ENCODE results near the gene KYNU.
"Not testable (repeated sequence)": the region's sequence is repeated elsewhere in the genome, so short reads cannot be mapped to it uniquely, and the experiment has no call there.

The KYNU gene

DNA sequence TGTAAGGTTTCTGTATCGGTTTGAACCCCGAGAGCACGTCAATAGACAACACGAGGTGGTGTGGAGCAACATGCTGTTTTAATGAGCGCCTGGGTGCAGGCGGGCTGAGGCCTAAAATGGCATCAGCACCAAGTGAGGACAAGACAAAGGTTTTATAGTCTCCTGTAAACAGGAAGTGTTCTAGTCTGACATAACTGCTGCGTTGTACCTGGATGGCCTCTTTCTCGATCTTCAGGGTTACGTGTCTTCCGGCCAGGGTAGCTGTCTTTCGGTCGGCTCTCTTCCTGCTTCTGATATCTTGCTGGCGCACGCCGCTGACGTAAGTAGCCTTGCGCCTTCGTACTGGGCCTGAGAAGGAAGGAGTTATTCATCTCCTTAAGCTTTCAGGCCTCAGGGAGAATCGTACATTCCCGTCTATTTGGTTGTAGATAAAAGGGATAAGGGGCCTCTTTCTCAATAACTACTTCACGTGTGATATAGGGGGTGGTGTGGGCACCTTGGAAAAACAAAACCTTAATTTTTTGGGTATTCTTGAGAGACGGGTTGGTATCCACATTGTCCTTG lies 53.5 kb downstream of the KYNU start:
- Mint-ChIP-seq H3K9me3 (no peaks in the 10 kb centered on the region), H3K4me1 (no peaks in the 10 kb centered on the region), H3K4me3 (no peak overlapping the region), H3K27me3 (no peaks in the 10 kb centered on the region), H3K27ac (no peak overlapping the region)
- no peak for DNase-seq
- ATAC-seq: no peak

DNA sequence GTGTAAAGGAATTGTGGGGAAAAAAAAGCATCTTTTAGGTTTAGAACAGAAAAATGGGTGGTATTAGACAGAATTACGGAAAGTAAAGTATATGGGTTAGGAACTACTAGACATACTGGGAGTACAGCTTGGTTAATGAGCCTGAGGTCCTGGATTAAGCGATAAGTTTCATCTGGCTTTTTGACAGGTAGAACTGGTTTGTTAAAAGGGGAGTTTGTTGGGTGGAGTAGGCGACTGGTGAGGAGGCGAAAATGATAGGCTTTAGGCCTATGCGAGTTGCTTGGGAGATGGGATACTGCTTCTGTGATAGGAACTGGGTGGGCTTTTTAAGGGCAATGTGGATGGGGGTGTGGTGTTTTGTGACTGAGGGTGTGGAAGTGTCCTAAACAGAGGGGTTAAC lies 56.5 kb downstream of the KYNU start:
- ATAC-seq (no peak), DNase-seq (no peak)
- H3K4me3 Mint-ChIP-seq: no peak overlapping the region
- H3K4me1 Mint-ChIP-seq: no peaks in the 10 kb centered on the region
- H3K27ac Mint-ChIP-seq: no peak overlapping the region
- H3K27me3 Mint-ChIP-seq: no peaks in the 10 kb centered on the region
- no peaks in the 10 kb centered on the region for H3K9me3 Mint-ChIP-seq

DNA sequence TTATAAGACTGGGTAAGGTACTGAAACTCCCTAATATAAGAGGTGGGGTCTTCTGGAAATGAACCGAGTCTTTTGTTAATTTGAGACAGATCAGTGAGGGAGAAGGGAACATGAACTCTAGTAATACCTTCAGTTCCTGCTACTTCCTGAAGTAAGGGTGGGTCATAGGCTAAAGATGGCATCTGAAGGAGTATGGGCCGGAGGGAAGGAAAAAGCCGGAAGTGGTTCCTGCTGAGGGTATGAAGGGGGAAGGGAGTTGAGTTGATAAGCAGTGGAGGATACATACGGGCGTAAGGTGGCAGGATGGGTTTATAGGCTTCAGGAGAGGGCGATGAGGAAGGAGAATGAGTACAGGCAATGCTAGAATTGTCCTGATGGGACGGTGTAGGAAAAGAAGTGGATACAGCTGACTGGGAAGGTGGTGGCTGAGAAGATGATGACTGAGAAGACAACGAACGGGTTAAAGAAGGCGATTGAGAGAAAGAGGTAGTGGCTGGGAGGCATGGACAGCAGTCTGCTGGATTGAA lies 58.2 kb downstream of the KYNU start:
- H3K9me3 Mint-ChIP-seq: no peaks in the 10 kb centered on the region
- no peak overlapping the region for H3K4me3 Mint-ChIP-seq
- DNase-seq (no peak), ATAC-seq (no peak)
- no peaks in the 10 kb centered on the region for H3K4me1 Mint-ChIP-seq
- no peak overlapping the region for H3K27ac Mint-ChIP-seq
- H3K27me3 Mint-ChIP-seq: no peaks in the 10 kb centered on the region

DNA sequence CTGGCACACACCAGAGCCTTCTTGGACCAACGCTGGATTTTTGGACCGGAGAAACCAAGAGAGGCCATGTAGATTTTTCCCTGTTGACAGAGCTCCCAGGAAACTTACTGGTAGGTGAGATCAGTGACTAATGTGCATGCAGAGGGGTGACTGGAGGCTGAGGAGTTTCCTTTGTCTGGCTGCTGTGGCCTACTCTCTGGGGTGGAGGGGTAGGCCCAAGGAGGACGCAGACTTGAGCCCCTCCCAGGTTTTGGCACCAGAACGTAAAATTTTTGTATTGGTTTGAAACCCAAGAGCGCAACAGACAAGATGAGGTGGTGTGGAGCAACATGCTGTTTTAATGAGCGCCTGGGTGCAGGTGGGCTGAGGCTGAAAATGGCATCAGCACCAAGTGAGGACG lies 59.2 kb downstream of the KYNU start:
- no peaks in the 10 kb centered on the region for H3K9me3 Mint-ChIP-seq
- no peak overlapping the region for H3K27ac Mint-ChIP-seq
- no peak for ATAC-seq
- DNase-seq: no peak
- no peaks in the 10 kb centered on the region for H3K27me3 Mint-ChIP-seq
- no peak overlapping the region for H3K4me3 Mint-ChIP-seq
- no peaks in the 10 kb centered on the region for H3K4me1 Mint-ChIP-seq

DNA sequence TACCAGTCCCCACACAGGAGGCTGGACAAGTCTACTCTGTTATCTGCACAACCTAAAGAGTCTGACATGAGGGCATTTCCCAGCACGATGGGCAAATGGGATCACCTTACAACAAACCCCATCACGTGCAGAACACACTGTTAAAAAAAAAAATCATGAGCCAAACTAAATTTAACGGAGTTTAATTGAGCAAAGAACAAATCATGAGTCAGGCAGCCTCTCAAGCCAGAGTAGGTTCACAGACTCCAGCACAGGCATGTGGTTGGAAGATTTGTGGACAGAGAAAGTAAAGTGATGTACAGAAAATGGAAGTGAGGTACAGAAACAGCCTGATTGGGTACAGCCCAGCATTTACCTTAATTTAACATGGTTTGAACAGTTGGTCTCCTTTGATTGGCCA lies 59.9 kb downstream of the KYNU start:
- Mint-ChIP-seq H3K9me3 (no peaks in the 10 kb centered on the region), H3K27me3 (no peaks in the 10 kb centered on the region), H3K27ac (no peak overlapping the region), H3K4me3 (no peak overlapping the region), H3K4me1 (no peaks in the 10 kb centered on the region)
- no peak for ATAC-seq
- no peak for DNase-seq

- H3K4me1 Mint-ChIP-seq: no peaks in the 10 kb centered on the region
- no peak for DNase-seq
- H3K4me3 Mint-ChIP-seq: no peak overlapping the region
- ATAC-seq: no peak
- H3K27me3 Mint-ChIP-seq: no peaks in the 10 kb centered on the region
- H3K9me3 Mint-ChIP-seq: no peaks in the 10 kb centered on the region
- H3K27ac Mint-ChIP-seq: no peak overlapping the region
Measured at GRCh38 chr2:142938240-142938639, 60.8 kb downstream of the KYNU start.

DNA sequence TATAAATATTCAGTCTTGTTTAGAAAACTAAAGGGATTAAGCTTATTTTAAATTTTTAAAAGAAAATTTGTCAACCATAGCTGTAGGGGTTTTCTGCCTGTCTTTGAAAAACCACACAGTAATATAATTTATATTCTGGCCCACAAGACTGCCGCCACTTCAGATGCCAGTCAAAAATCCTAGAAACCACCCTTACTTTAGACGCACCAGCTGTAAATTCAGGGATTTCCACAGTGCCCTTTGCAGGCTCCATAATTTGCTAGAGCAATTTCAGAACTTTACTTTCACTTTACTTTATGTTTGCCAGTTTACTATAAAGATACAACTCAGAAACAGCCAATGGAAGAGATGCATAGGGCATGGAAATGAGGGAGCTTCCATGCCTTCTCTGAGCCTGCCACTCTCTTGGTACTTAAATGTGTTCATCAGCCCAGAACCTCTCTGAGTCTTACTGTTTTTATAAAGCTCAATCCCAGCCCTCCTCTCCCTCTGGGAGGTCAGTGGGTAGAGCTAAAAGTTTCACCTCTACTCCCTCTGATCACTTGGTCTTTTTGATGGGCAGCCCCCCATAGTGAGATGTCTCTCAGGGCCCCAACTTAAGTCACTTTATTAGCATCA lies 63.3 kb downstream of the KYNU start:
- no peak for DNase-seq
- Mint-ChIP-seq H3K4me3 (no peak overlapping the region), H3K27ac (no peak overlapping the region), H3K9me3 (no peaks in the 10 kb centered on the region), H3K27me3 (no peaks in the 10 kb centered on the region), H3K4me1 (no peaks in the 10 kb centered on the region)
- no peak for ATAC-seq

GRCh38 chr2:142942690-142943089 lies 65.2 kb downstream of the KYNU start:
- Mint-ChIP-seq H3K9me3 (no peaks in the 10 kb centered on the region), H3K4me3 (no peak overlapping the region), H3K4me1 (no peaks in the 10 kb centered on the region), H3K27me3 (no peaks in the 10 kb centered on the region), H3K27ac (no peak overlapping the region)
- ATAC-seq (no peak), DNase-seq (no peak)

DNA sequence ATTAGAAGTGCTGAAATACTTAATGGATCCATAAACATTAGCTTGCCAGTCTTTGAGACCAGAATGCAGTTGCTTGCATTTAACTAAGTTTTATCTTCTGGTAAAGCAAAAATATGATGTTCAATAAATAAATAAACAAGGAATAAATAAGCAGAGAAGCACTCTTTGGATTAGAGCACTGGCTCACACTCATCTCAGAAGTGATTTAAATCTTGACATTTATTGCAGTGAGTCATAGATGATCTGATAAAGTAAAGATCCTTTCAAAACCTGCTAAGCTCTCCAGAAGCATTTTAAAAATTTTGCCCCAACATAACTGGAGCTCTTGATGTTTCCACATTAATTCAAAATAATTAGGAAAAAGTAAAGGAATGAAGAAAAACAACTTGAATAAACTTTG lies 66.8 kb downstream of the KYNU start:
- H3K4me1 Mint-ChIP-seq: no peaks in the 10 kb centered on the region
- no peak overlapping the region for H3K27ac Mint-ChIP-seq
- H3K4me3 Mint-ChIP-seq: no peak overlapping the region
- DNase-seq (no peak), ATAC-seq (no peak)
- peaks cover 0 to under 1% of the 10 kb centered on the region in 2 donors for H3K9me3 Mint-ChIP-seq
- H3K27me3 Mint-ChIP-seq: no peaks in the 10 kb centered on the region

GRCh38 chr2:142944721-142945120 lies 67.3 kb downstream of the KYNU start:
- no peak overlapping the region for H3K27ac Mint-ChIP-seq

GRCh38 chr2:142946941-142947340 lies 69.5 kb downstream of the KYNU start:
- no peak overlapping the region for H3K4me3 Mint-ChIP-seq
- no peaks in the 10 kb centered on the region for H3K4me1 Mint-ChIP-seq
- H3K9me3 Mint-ChIP-seq: peaks cover 13 to 14% of the 10 kb centered on the region in 2 donors
- H3K27ac Mint-ChIP-seq: no peak overlapping the region
- no peaks in the 10 kb centered on the region for H3K27me3 Mint-ChIP-seq
- DNase-seq (no peak), ATAC-seq (no peak)

More at GRCh38 chr2:142944721-142945120, 67.3 kb downstream of the KYNU start:
- no peaks in the 10 kb centered on the region for H3K27me3 Mint-ChIP-seq
- H3K9me3 Mint-ChIP-seq: peaks cover 2 to 5% of the 10 kb centered on the region in 2 donors
- no peak for DNase-seq
- H3K4me1 Mint-ChIP-seq: no peaks in the 10 kb centered on the region
- no peak overlapping the region for H3K4me3 Mint-ChIP-seq
- ATAC-seq: no peak

DNA sequence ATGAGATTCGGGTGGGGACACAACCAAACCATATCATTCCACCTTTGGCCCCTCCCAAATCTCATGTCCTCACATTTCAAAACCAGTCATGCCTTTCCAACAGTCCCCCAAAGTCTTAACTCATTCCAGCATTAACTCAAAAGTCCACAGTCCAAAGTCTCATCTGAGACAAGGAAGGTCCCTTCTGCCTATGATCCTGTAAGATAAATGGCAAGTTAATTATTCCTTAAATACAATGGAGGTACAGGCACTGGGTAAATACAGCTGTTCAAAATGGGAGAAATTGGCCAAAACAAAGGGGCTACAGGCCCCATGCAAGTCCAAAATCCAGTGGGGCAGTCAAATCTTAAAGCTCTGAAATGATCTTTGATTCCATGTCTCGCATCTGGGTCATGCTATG lies 71.3 kb downstream of the KYNU start:
- H3K27ac Mint-ChIP-seq, ATAC-seq, H3K27me3 Mint-ChIP-seq, H3K4me1 Mint-ChIP-seq, H3K4me3 Mint-ChIP-seq, DNase-seq: not testable (repeated sequence)
- H3K9me3 Mint-ChIP-seq: peaks cover 13 to 14% of the 10 kb centered on the region in 2 donors

GRCh38 chr2:142950323-142950722 lies 72.9 kb downstream of the KYNU start:
- H3K27ac Mint-ChIP-seq, ATAC-seq: not testable (repeated sequence)
- peaks cover 13 to 14% of the 10 kb centered on the region in 2 donors for H3K9me3 Mint-ChIP-seq

GRCh38 chr2:142951190-142952007 lies 73.9 kb downstream of the KYNU start:
- Mint-ChIP-seq H3K27ac (no peak overlapping the region), H3K4me3 (no peak overlapping the region), H3K27me3 (no peaks in the 10 kb centered on the region), H3K4me1 (no peaks in the 10 kb centered on the region), H3K9me3 (peaks cover 13 to 14% of the 10 kb centered on the region in 2 donors)
- ATAC-seq (no peak), DNase-seq (no peak)

More at GRCh38 chr2:142950323-142950722, 72.9 kb downstream of the KYNU start:
- H3K27me3 Mint-ChIP-seq, H3K4me3 Mint-ChIP-seq, H3K4me1 Mint-ChIP-seq, DNase-seq: not testable (repeated sequence)

DNA sequence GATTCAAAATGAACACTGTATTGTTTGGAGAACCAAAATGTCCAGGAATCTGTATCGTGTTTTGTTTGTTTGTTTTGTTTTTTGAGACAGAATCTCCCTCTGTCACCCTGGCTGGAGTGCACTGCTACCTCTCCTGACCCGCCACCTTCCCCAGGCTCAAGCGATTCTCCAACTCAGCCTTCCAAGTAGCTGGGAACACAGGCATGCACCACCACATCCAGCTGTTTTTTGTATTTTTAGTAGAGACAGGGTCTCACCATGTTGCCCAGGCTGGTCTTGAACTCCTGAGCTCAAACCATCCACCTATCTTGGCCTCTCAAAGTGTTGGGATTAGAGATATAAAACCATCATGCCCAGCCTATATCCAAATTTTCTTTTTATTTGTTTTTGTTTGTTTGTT lies 74.6 kb downstream of the KYNU start:
- no peaks in the 10 kb centered on the region for H3K4me1 Mint-ChIP-seq
- H3K9me3 Mint-ChIP-seq: peaks cover 13 to 14% of the 10 kb centered on the region in 2 donors
- no peak overlapping the region for H3K27ac Mint-ChIP-seq
- DNase-seq (no peak), ATAC-seq (no peak)
- H3K27me3 Mint-ChIP-seq: no peaks in the 10 kb centered on the region
- no peak overlapping the region for H3K4me3 Mint-ChIP-seq

Measured in stimulated activated naive CD8-positive, alpha-beta T cell treated with anti-CD3 and anti-CD28 coated beads, Interleukin-15, amount 100 ng/mL, for 72 hours (primary cell).